Measurements from ENCODE around the gene CD164. TPM values are rescaled to one million over a fixed set of nuclear protein-coding genes. Genes with fewer than 3 reads are reported as not detected.
A peak's percentile ranks its signal among the peaks of the same experiment; 100 is the strongest.

The CD164 gene
- total RNA-seq, 1 donor from 2014 or later = 262 TPM

- H3K4me1 Mint-ChIP-seq (ENCODE audit: low read depth) = peaks cover 4% of the 10 kb centered on the region
- no peaks in the 10 kb centered on the region for H3K27me3 Mint-ChIP-seq
- H3K36me3 Mint-ChIP-seq (ENCODE audit: insufficient read depth) = peaks cover 5% of the 10 kb centered on the region
- no peaks in the 10 kb centered on the region for H3K9me3 Mint-ChIP-seq (ENCODE audit: low read depth)
- no peak for TF ChIP-seq CTCF (IDR thresholded peaks at IDR 0.05; ENCODE audit: unreplicated experiment)
- H3K27ac Mint-ChIP-seq = no peak overlapping the region
- no peak for DNase-seq (ENCODE audit: low spot score, unreplicated experiment)
- no peak overlapping the region for H3K4me3 Mint-ChIP-seq (ENCODE audit: low read depth)
These were observed 38.5 kb upstream of the CD164 start for GRCh38 chr6:109420751-109421150.

- Mint-ChIP-seq H3K36me3 (ENCODE audit: insufficient read depth) (peaks cover 16% of the 10 kb centered on the region), H3K27ac (no peak overlapping the region), H3K9me3 (ENCODE audit: low read depth) (peaks cover 8% of the 10 kb centered on the region), H3K4me1 (ENCODE audit: low read depth) (no peaks in the 10 kb centered on the region), H3K27me3 (no peaks in the 10 kb centered on the region), H3K4me3 (ENCODE audit: low read depth) (no peak overlapping the region)
- no peak for DNase-seq (ENCODE audit: low spot score, unreplicated experiment)
- TF ChIP-seq CTCF (IDR thresholded peaks at IDR 0.05; ENCODE audit: unreplicated experiment) = no peak
These were observed 35.4 kb upstream of the CD164 start for GRCh38 chr6:109417646-109418045.

- Mint-ChIP-seq H3K27me3 (no peaks in the 10 kb centered on the region), H3K36me3 (ENCODE audit: insufficient read depth) (peaks cover 20% of the 10 kb centered on the region), H3K27ac (no peak overlapping the region), H3K4me1 (ENCODE audit: low read depth) (no peaks in the 10 kb centered on the region), H3K9me3 (ENCODE audit: low read depth) (peaks cover 18% of the 10 kb centered on the region), H3K4me3 (ENCODE audit: low read depth) (no peak overlapping the region)
- DNase-seq (ENCODE audit: low spot score, unreplicated experiment) = no peak
- TF ChIP-seq CTCF (IDR thresholded peaks at IDR 0.05; ENCODE audit: unreplicated experiment) = no peak
These were observed 28.8 kb upstream of the CD164 start for GRCh38 chr6:109411034-109411433.

- no peak for TF ChIP-seq CTCF (IDR thresholded peaks at IDR 0.05; ENCODE audit: unreplicated experiment)
- H3K27ac Mint-ChIP-seq = no peak overlapping the region
- peaks cover 4% of the 10 kb centered on the region for H3K36me3 Mint-ChIP-seq (ENCODE audit: insufficient read depth)
- DNase-seq (ENCODE audit: low spot score, unreplicated experiment) = no peak
- no peaks in the 10 kb centered on the region for H3K27me3 Mint-ChIP-seq
- H3K4me3 Mint-ChIP-seq (ENCODE audit: low read depth) = no peak overlapping the region
- H3K9me3 Mint-ChIP-seq (ENCODE audit: low read depth) = peaks cover 5% of the 10 kb centered on the region
- no peaks in the 10 kb centered on the region for H3K4me1 Mint-ChIP-seq (ENCODE audit: low read depth)
These were observed 23.9 kb upstream of the CD164 start for GRCh38 chr6:109406196-109406595.

GRCh38 chr6:109397020-109397419 lies 14.8 kb upstream of the CD164 start:
- Mint-ChIP-seq H3K27ac (no peak overlapping the region), H3K9me3 (ENCODE audit: low read depth) (no peaks in the 10 kb centered on the region), H3K4me3 (ENCODE audit: low read depth) (no peak overlapping the region), H3K27me3 (peaks cover 8% of the 10 kb centered on the region), H3K4me1 (ENCODE audit: low read depth) (no peaks in the 10 kb centered on the region), H3K36me3 (ENCODE audit: insufficient read depth) (no peaks in the 10 kb centered on the region)
- TF ChIP-seq CTCF (IDR thresholded peaks at IDR 0.05; ENCODE audit: unreplicated experiment) = peak; percentile 23
- DNase-seq (ENCODE audit: low spot score, unreplicated experiment) = no peak
